Caco-2 (cell line): ENCODE measurements around the gene NEDD8. TPM values are rescaled to one million over a fixed set of nuclear protein-coding genes. Genes with fewer than 3 reads are reported as not detected.

ENCODE experiments used
- BruUV-seq: library from RNA; stranded (reverse); fragments of 400-500 nt; replicated peaks from 2 replicates; lab custom pipeline; 2021; lab: Mats Ljungman, UMichigan
- CTCF ChIA-PET: fragments of 300-600 bp; sonication (Branson Sonifier 250); formaldehyde crosslinking; loops from one replicate; lab custom pipeline; 2022; ENCODE audit warnings: antibody characterized with exemption; lab: Charles Lee
- POLR2A ChIA-PET: fragments of 300-600 bp; sonication (Branson Sonifier 250); formaldehyde crosslinking; loops from one replicate; lab custom pipeline; 2022; ENCODE audit warnings: antibody characterized with exemption; lab: Charles Lee
- DNase-seq, 2 experiments: peaks; one replicate each; pipeline versions ENCODE4 v3.0.0 to v3.0.0-alpha.2; 2020 to 2022
- H3K27me3 ChIP-seq: replicated peaks from 2 replicates; pipeline ENCODE4 v1.6.0; 2011; ENCODE audit warnings: low read length; ENCODE audit not compliant: control insufficient read depth, insufficient read depth
- H3K36me3 ChIP-seq: 2 replicates; pipeline ENCODE4 v1.5.1; 2011; ENCODE audit warnings: low read length; ENCODE audit not compliant: control insufficient read depth, insufficient read depth
- H3K4me1 ChIP-seq: fragments of 250-450 bp; sonication (Bioruptor Pico); 2 replicates; pipeline ENCODE4 v1.5.1; 2020; ENCODE audit warnings: mild to moderate bottlenecking
- H3K4me3 ChIP-seq: 2 replicates; pipeline ENCODE4 v1.5.1; 2011; ENCODE audit warnings: low read depth, mild to moderate bottlenecking, control low read depth, low read length
- H3K9me3 ChIP-seq: fragments of 250-450 bp; sonication (Bioruptor Pico); 2 replicates; pipeline ENCODE4 v1.5.1; 2020; ENCODE audit warnings: mild to moderate bottlenecking, moderate library complexity
- H3K27ac Mint-ChIP-seq: one replicate; pipeline ENCODE4 v1.8.0; 2022; ENCODE audit warnings: mixed read lengths; ENCODE audit not compliant: unreplicated experiment
- H3K27me3 Mint-ChIP-seq: one replicate; pipeline ENCODE4 v1.8.0; 2022; ENCODE audit warnings: mixed read lengths; ENCODE audit not compliant: insufficient read depth, unreplicated experiment
- H3K36me3 Mint-ChIP-seq: one replicate; pipeline ENCODE4 v1.8.0; 2022; ENCODE audit warnings: mild to moderate bottlenecking, mixed read lengths; ENCODE audit not compliant: insufficient read depth, unreplicated experiment
- H3K4me1 Mint-ChIP-seq: one replicate; pipeline ENCODE4 v1.8.0; 2022; ENCODE audit warnings: low read depth, mixed read lengths; ENCODE audit not compliant: unreplicated experiment
- H3K4me3 Mint-ChIP-seq: one replicate; pipeline ENCODE4 v1.8.0; 2022; ENCODE audit warnings: mild to moderate bottlenecking, moderate library complexity, mixed read lengths; ENCODE audit not compliant: unreplicated experiment
- H3K9me3 Mint-ChIP-seq: one replicate; pipeline ENCODE4 v1.8.0; 2022; ENCODE audit warnings: mixed read lengths; ENCODE audit not compliant: unreplicated experiment
- CTCF ChIP-seq, 2 experiments: fragments of 200-600 bp in 1 of 2; IDR thresholded peaks; 1 replicate in 1 of 2; 2 replicates in 1 of 2; pipeline versions ENCODE4 v1.5.1 to v1.8.0; 2011 to 2022; ENCODE audit warnings: antibody characterized with exemption in 1 of 2, control low read depth in 1 of 2, inconsistent platforms in 1 of 2, low read depth in 1 of 2, low read length in 1 of 2, mild to moderate bottlenecking in 1 of 2, moderate library complexity in 1 of 2; ENCODE audit not compliant: insufficient read depth in 1 of 2, severe bottlenecking in 1 of 2, unreplicated experiment in 1 of 2
- intact Hi-C: fragments of 100-400 bp; cut with micrococcal nuclease; formaldehyde crosslinking; loops from one replicate; pipeline ENCODE4 v1.10.0; 2022; ENCODE audit not compliant: unreplicated experiment
- total RNA-seq: library from RNA; stranded (reverse); gene quantifications from 2 replicates; pipeline ENCODE4 v1.2.3, GENCODE V29; 2022

NEDD8 gene
- total RNA-seq, 1 experiment from 2014 or later, result 210 TPM

GRCh38 chr14:24179294-24179960 is 52.7 kb downstream of the NEDD8 start:
- Histone ChIP-seq H3K27me3 (no peaks in the 10 kb centered on the region), H3K9me3 (no peaks in the 10 kb centered on the region), H3K4me3 (no peak overlapping the region), H3K4me1 (no peaks in the 10 kb centered on the region), H3K36me3 (no peaks in the 10 kb centered on the region; the same call in none of the 2 replicates)
- no peak for DNase-seq
- ChIA-PET POLR2A (interaction anchor here (1.0 kb wide), 1 partner anchor 62 kb away, joined by 4 read pairs; no protein-coding TSS in a partner anchor), CTCF (no interaction called here)
- no peaks in the 10 kb centered on the region for H3K27me3 Mint-ChIP-seq
- no TSS peak for BruUV-seq
- H3K9me3 Mint-ChIP-seq, result no peaks in the 10 kb centered on the region
- no peaks in the 10 kb centered on the region for H3K4me1 Mint-ChIP-seq
- peaks cover 38% of the 10 kb centered on the region for H3K36me3 Mint-ChIP-seq
- H3K4me3 Mint-ChIP-seq, result no peak overlapping the region
- no peak for TF ChIP-seq CTCF (IDR thresholded peaks at IDR 0.05; ENCODE audit: insufficient read depth in 1 of 2, low read depth in 1 of 2, low read length in 1 of 2, severe bottlenecking in 1 of 2, unreplicated experiment in 1 of 2)
- no peak overlapping the region for H3K27ac Mint-ChIP-seq
- intact Hi-C loops, result no loop called here

GRCh38 chr14:24178399-24179178 is 53.6 kb downstream of the NEDD8 start:
- intact Hi-C loops, result no loop called here
- Histone ChIP-seq H3K4me1 (no peaks in the 10 kb centered on the region), H3K4me3 (no peak overlapping the region), H3K9me3 (no peaks in the 10 kb centered on the region), H3K36me3 (no peaks in the 10 kb centered on the region; the same call in none of the 2 replicates), H3K27me3 (no peaks in the 10 kb centered on the region)
- Mint-ChIP-seq H3K36me3 (peaks cover 38% of the 10 kb centered on the region), H3K27me3 (no peaks in the 10 kb centered on the region), H3K4me3 (no peak overlapping the region), H3K4me1 (no peaks in the 10 kb centered on the region), H3K27ac (no peak overlapping the region), H3K9me3 (no peaks in the 10 kb centered on the region)
- ChIA-PET POLR2A (interaction anchor here (1.0 kb wide), 1 partner anchor 63 kb away, joined by 4 read pairs; no protein-coding TSS in a partner anchor), CTCF (no interaction called here)
- BruUV-seq, result no TSS peak
- no peak for DNase-seq
- no peak for TF ChIP-seq CTCF (IDR thresholded peaks at IDR 0.05; ENCODE audit: insufficient read depth in 1 of 2, low read depth in 1 of 2, low read length in 1 of 2, severe bottlenecking in 1 of 2, unreplicated experiment in 1 of 2)

GRCh38 chr14:24177891-24178290 is 54.3 kb downstream of the NEDD8 start:
- no peak for TF ChIP-seq CTCF (IDR thresholded peaks at IDR 0.05; ENCODE audit: insufficient read depth in 1 of 2, low read depth in 1 of 2, low read length in 1 of 2, severe bottlenecking in 1 of 2, unreplicated experiment in 1 of 2)
- H3K4me3 ChIP-seq, result no peak overlapping the region
- no peaks in the 10 kb centered on the region for H3K27me3 ChIP-seq
- ChIA-PET POLR2A (no interaction called here), CTCF (no interaction called here)
- no TSS peak for BruUV-seq
- H3K36me3 ChIP-seq, result no peaks in the 10 kb centered on the region; the same call in 1 of the 2 replicates
- DNase-seq, result no peak
- no peaks in the 10 kb centered on the region for H3K4me1 Mint-ChIP-seq
- H3K9me3 ChIP-seq, result no peaks in the 10 kb centered on the region
- H3K4me3 Mint-ChIP-seq, result no peak overlapping the region
- peaks cover 40% of the 10 kb centered on the region for H3K36me3 Mint-ChIP-seq
- intact Hi-C loops, result no loop called here
- H3K9me3 Mint-ChIP-seq, result no peaks in the 10 kb centered on the region
- no peak overlapping the region for H3K27ac Mint-ChIP-seq
- no peaks in the 10 kb centered on the region for H3K27me3 Mint-ChIP-seq
- no peaks in the 10 kb centered on the region for H3K4me1 ChIP-seq
